SK-N-DZ (cell line): ENCODE results near the gene FKBP5.
"Not testable (repeated sequence)": the region's sequence is repeated elsewhere in the genome, so short reads cannot be mapped to it uniquely, and the experiment has no call there.

Experiments
- DNase-seq: peaks from one replicate; pipeline ENCODE4 v3.0.0-alpha.2; 2015; ENCODE audit warnings: low spot score

The FKBP5 gene

GRCh38 chr6:35622283-35622682, 66.4 kb downstream of the FKBP5 start:
- no peak for DNase-seq

- DNase-seq: no peak
These were observed 68.0 kb downstream of the FKBP5 start for GRCh38 chr6:35620706-35621105.

GRCh38 chr6:35613762-35614161, 75.0 kb downstream of the FKBP5 start:
- no peak for DNase-seq

DNA sequence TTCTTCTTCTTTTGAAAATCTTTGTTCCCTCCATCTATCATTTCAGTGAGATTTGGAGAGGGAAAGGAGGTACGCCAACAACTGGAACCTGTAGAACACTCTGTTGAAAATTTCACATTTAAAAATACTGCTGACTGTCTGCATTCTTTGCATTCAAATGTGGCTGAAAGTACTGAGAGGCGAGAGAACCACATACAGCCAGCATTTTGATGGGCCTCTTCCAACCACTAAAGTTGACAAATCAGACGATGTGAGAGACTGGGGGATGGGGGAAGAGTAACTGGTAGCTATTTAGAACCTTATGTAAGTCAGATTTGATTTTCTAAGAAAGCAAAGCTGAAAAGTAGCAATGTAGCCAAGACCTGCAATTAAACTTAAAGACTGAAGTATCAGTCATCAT, 77.5 kb downstream of the FKBP5 start:
- no peak for DNase-seq

DNA sequence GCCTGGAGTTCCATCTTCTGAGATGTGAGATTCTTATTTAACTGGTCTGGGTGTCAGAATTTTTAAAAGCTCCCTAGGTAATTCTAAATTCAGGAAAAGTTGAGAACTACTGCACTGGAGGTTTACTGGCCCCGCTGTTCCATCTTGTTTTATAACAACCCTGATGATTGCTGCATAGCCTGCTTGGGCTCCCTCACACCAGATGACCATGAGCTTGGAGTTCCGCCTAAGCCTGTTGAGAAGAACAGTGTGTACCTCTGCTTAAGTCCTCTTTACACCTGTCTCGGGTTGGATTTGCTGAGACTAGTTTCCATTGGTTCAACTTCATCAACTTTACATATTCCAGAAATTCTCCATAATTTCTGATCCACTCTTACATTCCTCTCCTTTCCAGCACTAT, 77.9 kb downstream of the FKBP5 start:
- DNase-seq: no peak

GRCh38 chr6:35609588-35609987, 79.1 kb downstream of the FKBP5 start:
- no peak for DNase-seq

DNA sequence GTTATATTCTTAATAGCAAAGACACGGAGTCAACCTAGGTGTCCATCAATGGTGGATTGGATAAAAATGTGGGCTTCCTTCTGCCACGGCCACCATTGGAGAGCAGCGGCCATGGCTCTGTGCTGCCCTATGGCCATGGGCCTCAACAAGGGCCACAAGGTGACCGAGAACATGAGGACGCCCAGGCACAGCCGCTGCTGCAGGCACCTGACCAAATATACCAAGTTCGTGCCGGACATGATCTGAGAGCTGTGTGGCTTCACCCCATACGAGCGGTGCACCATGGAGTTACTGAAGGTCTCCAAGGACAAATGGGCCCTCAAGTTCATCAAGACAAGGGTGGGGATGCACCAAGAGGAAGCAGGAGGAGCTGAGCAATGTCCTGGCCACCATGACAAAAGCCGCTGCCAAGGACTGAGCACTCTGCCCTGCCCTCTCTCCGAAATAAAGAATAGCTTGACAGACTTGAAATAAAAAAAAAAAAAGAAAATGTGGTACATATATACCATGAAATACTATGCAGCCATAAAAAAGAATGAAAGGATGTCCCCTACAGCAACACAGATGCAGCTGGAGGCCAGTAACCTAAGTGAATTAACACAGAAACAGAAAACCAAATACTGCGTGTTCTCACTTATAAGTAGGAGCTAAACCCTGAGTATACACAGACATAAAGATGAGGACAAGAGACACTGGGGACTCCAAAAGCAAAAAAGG, 81.0 kb downstream of the FKBP5 start:
- no peak for DNase-seq

DNA sequence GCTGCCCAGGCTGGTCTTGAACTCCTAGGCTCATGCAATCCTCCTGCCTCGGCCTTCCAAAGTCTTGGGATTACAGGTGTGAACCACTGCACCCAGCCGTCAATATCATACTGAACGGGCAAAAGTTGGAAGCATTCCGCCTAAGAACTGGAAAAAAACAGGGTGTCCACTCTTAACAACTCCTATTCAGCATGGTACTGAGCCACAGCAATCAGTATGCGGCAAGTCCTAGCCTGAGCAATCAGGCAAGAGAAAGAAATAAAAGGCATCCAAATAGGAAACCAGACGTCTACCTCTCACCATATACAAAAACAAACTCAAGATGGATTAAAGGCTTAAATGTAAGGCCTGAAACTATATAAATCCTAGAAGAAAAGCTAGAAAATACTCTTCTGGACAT, 83.1 kb downstream of the FKBP5 start:
- no peak for DNase-seq

- no peak for DNase-seq
These were observed 85.2 kb downstream of the FKBP5 start for GRCh38 chr6:35603326-35604202.

GRCh38 chr6:35602133-35602946, 86.4 kb downstream of the FKBP5 start:
- no peak for DNase-seq

- DNase-seq: no peak
These were observed 87.2 kb downstream of the FKBP5 start for GRCh38 chr6:35601331-35602132.

DNA sequence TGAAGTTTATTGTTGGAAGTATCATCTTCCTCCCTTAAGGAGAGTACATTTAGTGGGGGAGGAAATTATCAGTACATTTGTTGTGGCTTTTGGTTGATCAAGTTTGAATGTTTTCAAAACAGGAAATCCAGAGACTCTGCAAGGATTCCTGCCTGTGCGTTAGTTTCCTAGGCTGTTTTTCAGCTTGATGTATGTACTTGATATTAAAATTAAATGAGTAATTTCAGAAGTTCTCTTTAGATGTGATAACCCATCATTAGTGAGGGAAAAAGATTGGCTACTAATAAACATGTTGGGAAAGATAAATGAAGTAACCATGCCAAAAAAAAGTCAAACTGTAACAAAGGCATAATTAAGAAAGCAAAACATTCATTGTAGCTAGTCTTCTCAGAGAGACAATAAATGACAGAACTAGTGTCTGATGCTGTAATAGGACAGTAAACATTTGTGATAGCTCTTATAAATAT, 88.0 kb downstream of the FKBP5 start:
- no peak for DNase-seq

DNA sequence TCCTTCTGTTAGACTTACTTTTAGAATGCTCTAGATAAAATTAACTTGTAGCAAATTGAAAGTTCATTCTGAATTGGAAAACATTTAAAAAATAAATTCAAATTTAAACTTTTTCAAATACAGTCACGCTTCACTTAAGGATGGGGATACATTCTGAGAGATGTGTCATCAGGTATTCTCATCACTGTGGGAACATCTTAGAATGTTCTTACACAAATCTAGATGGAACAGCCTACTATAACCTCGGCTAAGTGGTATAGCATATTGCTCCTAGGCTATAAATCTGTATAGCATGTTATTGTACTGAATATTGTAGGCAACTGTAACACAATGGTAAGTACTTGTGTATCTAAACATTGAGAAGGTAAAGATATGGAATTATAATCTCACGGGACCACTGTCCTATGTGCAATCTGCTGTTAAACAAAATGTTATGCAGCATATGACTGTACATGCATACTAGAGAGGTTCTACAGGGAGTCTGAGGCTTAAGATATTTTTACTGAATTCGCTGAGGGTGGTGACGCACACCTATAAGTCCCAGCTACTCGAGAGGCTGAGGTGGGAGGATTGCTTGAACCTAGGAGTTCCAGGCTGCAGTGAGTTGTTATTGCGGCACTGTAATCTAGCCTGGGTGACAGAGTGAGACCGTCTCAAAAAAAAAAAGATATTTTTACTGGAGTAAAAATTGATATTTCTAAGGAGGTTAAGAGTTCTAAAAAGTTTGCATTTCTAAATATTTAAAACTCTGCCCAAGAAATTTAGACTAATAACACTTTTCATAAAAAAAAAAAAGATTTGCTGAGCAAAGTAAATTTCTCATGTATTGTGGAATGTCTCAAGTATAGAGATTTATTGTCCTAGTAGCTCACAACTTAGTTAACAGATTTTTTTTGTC, 88.7 kb downstream of the FKBP5 start:
- DNase-seq: no peak

DNA sequence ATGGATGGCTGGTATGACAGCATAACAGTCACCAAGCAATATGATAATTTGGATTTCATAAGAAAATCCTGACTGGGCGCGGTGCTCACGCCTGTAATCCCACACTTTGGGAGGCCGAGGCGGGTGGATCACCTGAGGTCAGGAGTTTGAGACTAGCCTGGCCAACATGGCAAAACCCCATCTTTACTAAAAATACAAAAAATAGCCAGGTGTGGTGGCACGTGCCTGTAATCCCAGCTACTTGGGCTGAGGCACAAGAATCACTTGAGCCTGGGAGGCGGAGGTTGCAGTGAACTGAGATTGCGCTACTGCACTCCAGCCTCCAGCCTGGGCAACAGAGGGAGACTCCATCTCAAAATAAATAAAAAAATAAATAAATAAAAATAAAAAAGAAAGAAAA, 90.1 kb downstream of the FKBP5 start:
- not testable (repeated sequence) for DNase-seq

DNA sequence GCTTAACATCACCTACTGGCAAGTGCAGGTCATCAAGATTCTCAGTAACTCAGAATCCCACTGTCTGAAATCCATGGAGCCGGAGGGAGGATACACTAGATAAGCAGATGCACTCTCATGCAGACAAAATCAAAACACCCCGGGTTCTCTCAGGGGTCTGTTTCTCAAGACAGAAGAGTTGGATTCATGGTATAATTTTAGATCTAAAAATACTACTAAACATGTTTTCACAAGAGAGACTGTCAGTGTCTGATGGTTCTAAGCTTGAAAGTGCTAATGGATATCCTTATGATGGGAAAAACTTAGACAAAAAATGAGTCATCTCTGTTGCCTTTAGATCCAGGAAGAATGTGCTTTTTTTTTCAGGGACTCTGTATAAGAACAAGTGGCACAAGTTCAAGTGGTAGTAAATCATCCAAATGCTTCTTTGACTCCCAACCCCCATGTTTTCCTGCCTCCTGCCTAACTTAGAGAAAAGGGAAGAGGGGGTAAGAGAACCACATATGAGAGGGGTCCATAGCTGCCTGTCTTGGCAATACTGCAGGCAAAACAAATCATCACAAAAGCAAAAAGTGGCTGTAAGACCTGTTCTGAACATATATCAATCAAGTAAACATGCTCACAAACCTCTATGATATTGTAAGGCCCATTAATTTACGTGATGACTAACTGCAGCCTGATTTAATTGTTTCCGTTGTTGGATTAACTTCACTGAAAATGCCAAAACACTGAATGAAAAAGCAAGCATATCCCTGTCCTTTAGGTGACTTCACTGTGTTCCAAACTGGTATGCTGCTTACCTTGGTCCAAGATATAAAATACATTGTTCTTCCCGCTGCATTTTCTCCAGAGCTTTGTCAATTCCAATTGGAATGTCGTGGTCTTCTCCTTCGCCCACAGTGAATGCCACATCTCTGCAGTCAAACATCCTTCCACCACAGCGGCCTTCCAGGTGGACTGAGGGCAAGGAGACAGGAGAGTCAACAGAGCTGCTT, 92.0 kb downstream of the FKBP5 start:
- DNase-seq: no peak

DNA sequence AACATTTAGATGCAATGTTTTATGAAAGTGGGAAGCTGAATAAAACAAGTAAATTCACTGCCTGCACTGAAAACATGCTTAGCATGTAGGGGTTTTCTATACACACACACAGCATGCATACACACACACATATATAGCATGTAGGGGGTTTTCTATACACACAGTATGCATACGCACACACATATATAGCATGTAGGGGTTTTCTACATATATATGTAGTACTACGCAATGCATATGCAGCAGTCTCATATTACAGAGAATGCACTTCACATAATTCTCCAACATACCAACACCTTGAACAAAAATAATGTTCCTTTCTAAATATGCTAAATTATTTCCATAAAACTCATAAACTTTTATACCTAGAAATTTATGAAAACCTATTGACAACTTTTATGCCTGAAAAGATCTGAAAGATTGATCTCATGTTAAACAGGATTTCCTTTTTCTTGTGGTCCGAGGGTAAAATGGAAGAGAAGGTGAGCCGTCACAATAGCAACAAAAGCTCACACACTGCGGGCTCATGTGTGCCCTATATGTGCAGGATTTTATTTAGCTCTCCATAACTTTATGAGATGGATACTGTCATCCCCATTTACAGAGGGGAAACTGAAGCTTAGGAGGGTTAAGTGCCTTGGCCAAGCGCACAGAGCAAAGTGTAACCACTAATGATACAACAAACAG, 94.1 kb downstream of the FKBP5 start:
- no peak for DNase-seq

DNA sequence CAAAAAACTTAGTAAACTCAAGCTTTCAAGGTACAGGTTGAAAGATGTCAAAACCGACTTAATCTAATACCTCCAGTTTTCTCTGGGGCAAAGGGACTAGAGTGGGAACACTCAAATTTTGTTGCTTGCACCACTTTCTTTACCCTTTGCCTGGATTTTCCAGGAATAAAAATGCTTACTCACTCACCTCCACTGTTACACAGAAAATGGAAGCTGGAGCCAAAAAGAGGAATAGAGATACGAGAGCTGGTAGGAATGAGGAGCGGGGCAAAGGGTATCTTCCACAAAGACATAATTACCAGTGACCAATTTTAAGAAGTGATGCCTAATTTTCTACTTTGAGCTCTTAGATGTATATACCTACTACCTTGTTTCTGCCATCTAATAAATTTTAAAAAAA, 96.5 kb downstream of the FKBP5 start:
- no peak for DNase-seq

- DNase-seq: no peak
These were observed 98.1 kb downstream of the FKBP5 start for GRCh38 chr6:35590622-35591066.
